T1000 (cell line): ENCODE results near the gene PELI2.

Source experiments
- DNase-seq: peaks from one replicate; lab custom pipeline; 2025; ENCODE audit warnings: mixed read lengths; lab: John Stamatoyannopoulos, UW

The PELI2 gene, protein sequence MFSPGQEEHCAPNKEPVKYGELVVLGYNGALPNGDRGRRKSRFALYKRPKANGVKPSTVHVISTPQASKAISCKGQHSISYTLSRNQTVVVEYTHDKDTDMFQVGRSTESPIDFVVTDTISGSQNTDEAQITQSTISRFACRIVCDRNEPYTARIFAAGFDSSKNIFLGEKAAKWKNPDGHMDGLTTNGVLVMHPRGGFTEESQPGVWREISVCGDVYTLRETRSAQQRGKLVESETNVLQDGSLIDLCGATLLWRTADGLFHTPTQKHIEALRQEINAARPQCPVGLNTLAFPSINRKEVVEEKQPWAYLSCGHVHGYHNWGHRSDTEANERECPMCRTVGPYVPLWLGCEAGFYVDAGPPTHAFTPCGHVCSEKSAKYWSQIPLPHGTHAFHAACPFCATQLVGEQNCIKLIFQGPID

DNA sequence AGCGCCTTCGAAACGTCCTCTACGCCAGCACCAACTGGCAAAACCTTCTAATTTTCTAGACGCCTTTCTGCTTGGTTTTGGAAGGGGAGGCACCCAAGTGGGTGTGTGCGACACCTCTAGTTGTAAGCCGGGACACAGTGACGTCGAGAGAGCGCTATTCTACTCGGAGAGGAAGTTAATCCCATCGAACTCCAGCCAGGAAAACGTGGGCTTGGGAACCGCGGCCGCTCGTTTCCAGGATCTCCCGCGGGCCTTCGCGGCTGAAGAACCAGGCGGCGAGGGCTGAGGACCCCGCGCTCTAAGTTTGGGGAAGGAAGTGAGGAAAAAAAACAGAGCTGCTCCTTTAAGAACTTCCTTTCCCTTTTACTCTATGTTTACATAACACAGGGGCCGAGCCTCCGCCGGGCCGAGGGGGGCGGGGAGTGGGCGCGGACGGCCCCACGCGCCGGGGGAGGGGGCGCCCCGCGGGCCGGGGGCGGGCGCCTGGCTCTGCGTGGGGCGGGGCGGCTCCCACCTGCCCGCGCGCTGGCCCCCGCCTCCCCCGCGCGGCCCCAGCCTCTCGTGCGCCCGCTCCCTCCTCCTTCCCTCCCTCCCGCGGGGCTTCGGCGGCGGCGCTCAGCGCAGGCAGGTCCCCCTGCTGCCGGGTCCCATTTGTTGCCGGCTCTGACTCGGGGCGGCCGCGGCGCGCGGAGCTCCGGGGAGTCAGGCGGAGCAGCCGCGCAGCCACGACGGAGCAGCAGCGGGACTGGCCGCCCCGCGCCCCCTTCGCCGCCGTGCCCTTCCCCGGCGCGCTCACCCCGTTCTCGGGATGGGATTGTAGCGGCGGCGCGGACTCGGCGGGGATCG lies at the start of gene PELI2:
Gene PELI2, plus strand, starts transcription at position 647 of the 846 bp plus-strand sequence. CDS start 250 bp downstream, outside the sequence.
- DNase-seq: peak; percentile 62

DNA sequence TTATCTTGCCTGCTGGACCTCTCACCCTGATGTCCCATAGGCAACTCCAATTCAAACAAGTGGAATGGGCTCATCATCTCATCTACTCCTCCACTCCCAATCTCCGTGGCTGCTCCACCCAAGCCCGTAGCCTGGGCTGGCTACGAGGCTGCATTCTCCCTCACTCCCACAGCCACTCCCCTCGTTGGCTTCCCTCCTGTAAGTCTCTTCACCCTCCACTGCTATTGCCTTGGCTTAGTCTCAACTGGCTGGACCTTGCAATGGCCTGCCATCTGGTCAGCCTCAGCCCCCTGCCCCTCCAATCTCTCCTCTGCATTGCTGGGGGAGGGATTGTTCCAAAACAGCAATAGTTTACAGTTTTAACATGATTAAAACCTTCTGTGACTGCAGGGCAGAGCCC lies 44.4 kb upstream of the PELI2 start:
- DNase-seq: no peak

DNA sequence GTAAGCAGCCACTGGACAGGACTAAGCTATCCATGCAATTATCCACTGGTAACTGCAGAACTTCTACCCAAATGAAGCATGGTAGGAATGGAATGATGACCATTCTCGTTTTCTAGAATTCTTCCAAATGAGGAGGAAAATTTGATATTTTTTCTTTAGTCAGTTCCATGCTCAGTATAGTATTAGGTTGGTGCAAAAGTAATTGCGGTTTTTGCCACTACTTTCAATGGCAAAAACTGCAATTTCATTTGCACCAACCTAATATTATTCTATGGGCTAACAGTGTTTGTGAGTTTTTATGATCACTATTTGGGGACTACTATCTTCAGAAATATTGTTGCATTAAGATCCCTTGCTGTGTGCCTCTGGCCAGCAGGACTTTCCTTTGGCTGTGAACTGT lies 42.9 kb upstream of the PELI2 start:
- no peak for DNase-seq

DNA sequence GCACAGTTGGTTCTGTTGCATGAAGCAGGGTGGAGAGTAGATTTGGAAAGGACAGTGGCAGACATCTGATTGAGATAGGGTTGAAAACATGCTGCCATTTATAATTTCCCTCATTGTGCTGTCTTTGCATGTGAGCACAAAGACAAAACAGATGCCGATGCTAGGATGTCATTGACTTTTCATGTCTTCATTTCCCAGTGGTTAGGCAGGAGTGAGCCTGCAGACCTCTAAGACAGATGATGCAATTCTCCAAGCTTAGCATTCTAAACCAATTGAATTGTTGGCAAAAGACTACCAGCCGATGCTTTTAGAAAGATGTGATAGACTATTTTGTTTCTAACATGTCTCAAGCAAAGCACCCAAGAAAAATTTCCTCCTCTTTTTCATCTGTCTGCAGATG lies 37.1 kb upstream of the PELI2 start:
- DNase-seq: no peak

DNA sequence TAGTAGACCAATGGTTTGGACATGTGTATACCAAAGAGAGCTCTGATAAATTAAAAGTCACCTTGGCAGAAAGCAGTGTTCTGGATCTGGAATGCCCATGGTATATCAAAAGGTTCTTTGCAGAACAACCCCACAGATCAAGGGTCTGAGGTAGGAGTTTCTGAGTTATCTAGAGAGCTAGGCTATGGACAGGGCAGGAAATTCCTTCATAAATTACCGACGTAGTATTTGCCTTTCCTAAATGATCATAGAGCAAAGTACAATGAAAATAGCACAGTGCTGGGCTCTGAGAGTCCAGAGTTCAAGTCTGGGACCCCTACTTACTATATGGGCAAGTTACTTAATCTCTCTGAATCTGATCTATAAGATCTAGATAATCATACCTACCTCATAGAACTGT lies 35.3 kb upstream of the PELI2 start:
- no peak for DNase-seq

DNA sequence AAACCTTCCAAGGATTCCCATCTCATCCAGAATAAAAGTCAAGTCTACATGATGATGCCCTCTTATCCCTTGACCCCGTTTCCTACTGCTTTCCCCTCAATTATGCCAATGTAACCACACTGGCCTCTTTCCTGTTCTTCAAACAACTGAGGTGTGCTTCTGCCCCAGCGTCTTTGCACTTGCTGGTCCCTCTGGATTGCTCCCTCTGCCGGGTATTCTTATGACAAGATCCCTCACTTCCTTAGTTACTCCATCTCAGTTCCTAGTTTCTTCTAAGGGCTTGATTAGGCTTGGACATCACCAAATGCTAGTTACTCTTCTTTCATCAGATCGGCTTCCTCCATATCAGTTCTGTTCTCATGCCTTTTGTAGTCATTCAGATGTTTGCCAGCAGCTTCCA lies 32.7 kb upstream of the PELI2 start:
- DNase-seq: no peak

DNA sequence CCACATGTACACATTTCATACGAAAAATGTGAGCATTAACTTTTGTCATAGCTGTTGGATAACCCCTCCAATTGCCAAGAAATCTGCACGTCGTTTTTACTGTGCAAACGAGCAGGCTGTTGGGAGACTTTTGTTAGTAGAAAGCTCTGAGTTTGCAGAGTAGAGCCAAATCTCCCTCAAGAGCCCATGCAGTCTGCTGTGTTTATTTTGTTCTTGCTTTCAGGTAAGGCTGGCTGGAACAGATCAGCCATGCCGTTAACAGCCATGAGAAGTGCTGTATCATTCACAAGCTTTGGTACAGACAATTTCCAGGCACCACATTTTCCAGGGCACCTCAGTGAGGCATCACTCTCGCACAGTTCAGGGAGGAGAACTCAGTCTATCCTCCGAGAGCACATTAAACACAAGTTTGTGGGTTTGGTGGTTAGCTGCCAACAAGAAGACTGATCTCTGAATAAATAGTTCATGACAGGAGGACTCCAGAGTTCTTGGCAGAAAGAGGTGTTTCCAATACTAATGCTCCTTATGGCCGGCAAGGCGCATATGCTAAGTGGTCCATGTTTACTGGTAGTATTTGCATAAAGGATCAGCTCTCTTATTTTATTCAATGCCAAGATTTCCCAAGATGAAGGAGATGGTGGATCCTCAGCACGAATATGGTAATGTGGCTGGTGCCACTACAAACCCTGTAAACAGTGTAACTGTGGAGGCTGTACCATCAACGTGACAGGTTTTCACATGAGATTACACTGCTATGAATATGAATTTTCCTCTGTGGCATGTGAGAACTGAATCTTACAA lies 30.3 kb upstream of the PELI2 start:
- DNase-seq: no peak

DNA sequence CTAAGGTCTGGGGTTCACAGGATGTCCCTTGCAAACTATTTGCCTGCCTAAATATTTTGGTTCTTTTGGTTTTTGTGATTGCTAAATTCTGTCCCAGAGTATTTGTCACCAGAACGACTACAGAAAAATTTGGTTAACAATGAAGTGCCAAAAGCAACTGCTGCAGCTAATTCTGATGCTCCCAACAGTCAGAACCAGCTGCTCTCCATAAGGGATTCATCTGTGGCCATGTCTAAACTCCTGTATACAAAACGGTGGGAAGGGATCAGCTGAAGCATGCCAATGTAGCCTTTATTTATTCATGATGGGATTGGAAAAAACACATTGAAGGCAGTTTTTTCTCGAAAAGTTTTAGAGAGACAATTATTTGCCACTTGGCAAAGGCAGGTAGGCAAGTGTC lies 29.3 kb upstream of the PELI2 start:
- no peak for DNase-seq

DNA sequence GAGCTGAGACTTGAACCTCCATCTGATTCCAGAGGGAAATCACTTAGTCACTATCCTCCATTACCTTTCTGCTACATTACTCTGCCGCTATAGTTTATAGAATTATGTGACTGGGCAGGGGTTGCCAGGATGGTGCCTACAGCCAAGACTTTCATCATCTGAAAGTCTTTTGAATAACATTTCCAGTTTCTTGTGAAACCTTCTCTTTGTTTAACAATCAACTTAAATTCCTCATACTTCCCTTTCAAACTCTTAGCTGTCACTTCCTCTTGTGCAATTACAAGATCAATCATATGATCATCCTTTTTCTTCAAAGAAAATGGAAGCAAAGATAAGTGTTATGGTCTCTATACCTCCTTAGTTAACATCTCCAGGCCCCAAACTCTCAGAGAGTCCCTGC lies 25.4 kb upstream of the PELI2 start:
- no peak for DNase-seq

DNA sequence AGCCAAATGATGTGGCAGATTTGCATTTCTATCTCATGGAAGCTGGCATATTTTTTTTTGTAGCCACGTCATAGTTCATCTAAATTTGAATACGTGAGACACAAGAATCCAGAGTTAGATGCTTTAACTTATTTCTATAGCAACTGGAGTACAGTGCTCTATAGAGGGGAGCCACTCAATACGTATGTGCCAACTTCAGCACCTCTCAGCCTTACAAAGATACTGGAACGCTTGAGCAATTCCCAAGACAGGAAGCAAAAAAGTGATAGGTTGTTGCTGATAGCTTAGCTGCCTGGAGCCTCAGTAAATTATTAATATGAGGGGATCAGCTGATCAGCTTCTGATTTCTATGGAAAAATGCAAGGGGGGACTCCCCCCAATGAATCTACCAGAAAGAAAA lies 24.1 kb upstream of the PELI2 start:
- no peak for DNase-seq

DNA sequence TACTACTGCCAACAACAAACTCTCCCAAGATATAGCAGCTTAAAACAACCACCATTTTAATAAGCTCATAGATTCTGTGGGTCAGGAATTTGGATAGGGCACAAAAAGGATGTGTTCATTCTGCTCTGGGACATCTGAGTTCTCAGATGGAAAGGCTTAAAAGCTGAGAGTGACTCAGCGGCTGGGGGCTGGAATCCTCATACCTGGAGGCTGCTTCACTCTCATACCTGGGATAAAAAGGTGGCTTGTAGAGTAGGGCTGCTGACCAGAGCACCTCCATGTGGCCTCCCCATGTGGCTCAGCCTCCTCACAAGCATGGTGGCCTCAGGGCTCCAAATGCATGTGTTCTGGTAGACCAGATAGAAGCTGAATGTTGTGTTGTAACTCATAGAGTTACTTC lies 20.2 kb upstream of the PELI2 start:
- no peak for DNase-seq

DNA sequence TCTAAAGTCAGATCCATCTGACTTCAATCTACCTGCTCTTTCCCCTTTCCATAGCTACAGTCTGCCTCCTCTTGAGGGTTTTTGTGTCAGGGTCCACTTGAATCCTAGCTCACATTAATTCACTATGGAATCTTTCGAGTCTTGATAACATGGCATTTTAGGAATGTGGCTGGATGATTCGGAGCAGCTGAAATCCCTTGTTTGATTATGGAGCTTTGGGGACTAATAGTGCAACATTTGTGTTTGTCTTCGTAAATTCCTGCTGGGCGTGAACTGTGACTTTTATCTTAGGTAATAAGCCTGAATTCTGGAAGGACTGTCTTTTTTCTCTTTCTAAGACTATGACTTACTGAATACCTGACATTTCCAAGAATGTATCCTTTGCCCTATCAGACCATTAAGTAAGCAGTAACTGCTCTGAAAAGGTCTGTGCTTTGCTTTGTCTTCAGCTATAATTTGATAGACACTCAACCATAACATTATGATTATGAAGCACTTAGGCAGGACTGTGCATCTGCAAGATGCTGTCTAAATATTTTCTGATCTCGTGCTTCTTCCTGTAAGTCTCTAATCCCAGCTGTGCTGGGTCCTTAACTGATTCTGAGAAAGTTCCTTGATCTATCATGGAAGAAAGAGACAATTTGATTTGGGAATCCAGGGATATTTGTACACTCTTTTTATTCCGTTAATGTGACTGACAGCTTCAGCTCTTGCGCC lies 19.0 kb upstream of the PELI2 start:
- DNase-seq: no peak

DNA sequence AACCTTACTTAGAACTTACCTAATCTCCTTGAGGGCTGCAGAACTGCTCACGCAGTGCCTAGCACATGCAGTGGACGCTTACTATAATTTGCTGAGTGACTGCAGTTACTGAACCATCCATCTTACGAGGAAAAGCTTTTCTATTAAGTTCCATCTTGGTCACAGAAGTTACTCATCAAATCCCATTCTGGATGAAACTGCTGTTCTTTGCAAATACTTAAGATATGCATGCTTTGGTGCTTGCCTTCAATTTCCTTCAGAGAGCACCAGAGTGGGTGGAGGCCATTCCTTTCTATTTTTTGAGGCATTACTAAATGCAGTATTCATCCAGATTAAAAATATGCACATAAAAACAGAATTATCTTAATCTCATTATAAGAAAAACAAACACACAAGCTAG lies 17.7 kb upstream of the PELI2 start:
- DNase-seq: no peak

DNA sequence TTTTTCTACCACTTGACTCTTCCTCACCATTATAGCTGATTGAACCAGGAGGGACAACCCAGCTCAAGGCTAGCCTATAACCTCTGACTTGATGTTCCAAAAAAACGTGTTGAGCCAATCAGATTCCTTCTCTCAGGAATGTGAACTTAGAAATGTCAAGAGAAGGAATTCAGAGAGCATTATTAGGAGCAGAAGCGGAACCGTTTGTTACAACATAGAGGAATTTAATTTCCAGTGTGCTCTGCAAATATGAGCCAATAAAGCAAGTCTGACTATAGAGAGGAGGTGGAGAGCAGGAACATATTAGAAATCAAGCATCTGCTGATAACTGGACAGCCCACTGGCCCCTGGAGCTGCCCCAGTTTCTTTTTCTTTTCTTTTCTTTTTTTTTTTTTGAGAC lies 15.3 kb upstream of the PELI2 start:
- no peak for DNase-seq

DNA sequence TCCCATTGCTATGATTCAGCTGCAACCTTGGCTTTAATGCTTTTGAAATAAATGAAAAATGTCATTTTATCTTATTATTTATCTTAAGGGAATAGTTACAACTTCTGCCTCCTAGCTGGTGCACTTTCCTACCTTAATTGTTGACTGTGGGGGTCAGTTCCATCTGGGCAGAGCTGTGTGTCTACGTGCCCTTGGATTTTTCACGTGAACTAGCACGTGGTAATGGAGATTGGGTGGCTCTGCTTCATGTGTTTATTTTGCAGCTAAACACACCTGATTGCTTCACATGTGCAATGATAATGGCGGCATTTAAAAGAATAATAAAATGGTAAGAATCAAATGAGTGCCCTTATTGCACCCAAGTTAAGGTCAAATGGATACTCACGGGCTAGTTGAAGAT lies 10.6 kb upstream of the PELI2 start:
- DNase-seq: no peak

DNA sequence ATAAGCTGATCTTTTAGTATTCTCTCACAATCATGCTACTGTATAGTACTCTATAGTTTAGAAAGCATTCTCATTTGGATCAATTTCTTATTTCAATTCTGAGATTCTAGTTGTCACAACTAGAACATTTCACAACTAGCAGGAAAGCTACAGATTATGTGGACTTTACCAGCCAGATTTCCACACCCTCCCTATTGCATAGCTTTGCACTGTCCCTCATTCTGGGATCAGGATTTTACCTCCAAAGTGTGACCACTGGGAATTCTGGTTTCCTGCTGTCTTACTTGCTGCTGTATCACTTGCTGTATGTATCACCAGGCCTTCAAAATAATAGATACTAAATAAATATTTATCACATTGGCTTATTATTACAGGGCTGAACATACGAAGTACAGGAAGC lies 10.2 kb upstream of the PELI2 start:
- no peak for DNase-seq

DNA sequence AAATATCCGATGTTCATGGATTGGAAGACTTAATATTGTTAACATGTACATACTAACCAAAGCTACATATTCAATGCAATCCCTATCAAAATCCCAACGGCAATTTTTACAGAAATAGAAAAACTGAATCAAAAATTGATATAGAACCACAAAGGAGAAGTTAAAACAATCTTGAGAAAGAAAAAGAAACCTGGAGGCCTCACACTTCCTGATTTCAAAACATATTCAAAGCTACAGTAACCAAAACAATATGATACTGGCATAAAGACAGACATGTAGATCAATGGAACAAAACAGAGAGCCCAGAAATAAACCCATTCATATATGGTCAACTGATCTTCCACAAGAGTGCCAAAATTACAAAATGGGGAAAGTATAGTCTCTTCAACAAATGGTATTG lies 5.4 kb upstream of the PELI2 start:
- no peak for DNase-seq

DNA sequence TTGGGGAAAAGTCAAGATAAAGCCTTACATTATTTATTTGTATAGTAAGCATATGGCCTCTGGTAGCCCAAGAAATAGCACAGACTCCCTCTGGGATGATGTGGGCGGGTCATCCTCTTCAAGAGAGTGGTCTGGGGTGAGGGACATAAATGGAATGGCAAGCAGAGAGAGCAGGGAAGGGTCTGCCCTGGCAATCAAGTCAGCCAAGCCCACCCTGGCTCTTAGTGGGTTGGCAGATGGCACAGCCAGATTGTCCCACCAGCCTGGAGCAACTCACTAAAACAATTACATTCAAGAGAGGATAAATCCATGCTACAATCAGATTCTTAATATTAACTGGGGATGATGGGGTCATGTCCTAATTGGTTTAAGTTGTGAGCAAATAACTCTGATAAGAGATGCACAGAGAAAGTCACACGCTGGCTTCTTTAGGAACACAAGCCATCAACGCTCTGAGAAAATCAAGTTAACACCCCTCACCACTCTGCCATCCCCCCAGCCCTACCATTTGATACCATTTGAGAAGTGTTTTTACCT lies 2.8 kb upstream of the PELI2 start:
- DNase-seq: no peak

DNA sequence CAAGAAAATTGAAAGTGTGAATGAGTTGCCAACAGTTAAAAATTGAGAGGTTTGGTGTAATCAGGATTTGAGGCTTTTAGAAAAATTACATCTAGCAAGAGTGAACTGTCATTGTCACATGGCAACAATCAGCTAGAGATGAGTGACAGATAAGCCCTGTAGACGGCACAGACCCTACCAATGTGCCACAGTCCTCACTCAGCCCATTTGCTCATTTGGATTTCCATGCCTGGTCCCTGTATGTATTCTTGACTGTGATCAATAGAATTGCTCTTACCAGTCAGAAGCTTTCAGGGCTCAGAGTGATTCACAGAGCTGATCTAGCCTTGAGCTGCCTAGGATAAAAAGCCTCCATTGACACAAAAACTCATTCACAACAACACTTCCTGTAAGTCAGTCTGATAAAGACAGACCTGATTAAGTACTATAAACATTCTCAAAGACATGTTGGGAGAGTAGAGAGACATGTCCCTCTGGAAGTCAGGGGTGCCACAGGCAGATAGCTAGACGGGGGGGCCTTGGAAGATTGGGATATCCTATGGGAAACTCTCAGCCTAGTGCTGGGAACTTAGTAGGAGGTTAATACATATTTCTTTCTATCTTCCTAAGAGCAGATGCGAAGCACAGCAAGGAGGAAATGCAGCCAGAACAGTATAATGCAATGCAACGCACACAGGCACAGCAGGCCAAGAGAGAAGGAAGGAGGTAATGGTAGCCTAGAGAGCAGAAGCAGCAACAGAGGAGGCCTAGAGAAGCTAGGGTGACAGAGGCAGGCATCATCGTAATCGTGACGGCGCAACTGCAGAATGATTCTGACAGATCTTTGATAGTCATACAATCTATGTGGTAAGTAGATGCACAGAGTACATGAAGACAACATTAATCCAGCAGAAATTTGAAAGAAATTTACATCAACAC lies 2.0 kb upstream of the PELI2 start:
- no peak for DNase-seq

DNA sequence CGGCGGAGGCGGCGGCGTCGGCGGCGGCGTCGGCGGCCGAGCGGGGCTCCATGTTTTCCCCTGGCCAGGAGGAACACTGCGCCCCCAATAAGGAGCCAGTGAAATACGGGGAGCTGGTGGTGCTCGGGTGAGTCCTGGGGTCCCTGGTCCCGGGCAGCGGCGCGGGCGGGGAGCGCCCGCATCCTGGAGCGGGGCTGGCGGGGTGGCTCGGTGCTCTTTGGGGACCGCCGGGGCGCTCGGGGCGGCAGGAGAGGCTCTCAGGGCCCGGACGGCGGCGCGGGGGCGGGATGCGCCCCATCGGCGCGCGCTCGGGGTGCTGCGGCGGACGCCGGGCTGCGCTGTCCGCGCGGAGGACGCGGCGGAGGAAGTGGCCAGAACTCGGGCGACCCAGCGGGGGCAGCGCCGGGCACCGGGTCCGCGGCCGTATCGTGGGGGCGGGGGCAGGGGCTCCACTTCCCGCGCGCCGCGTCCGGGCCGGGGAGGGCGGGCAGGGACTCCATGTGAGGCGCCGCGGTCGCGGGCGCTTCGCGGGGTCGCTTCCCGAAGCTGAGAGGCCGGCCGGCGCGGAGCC lies 485 bp downstream of the PELI2 start:
- DNase-seq: no peak
